HG02759 (cell line): ENCODE results near the gene DDRGK1.
A peak's percentile ranks its signal among the peaks of the same experiment; 100 is the strongest.
"Not testable (repeated sequence)": the region's sequence is repeated elsewhere in the genome, so short reads cannot be mapped to it uniquely, and the experiment has no call there.

Experiments used
- ATAC-seq: cut with Tn5 transposase; IDR thresholded peaks from one replicate; pipeline ENCODE4 v1.9.1; 2021; ENCODE audit warnings: mild to moderate bottlenecking, moderate library complexity; ENCODE audit not compliant: unreplicated experiment

Gene DDRGK1

DNA sequence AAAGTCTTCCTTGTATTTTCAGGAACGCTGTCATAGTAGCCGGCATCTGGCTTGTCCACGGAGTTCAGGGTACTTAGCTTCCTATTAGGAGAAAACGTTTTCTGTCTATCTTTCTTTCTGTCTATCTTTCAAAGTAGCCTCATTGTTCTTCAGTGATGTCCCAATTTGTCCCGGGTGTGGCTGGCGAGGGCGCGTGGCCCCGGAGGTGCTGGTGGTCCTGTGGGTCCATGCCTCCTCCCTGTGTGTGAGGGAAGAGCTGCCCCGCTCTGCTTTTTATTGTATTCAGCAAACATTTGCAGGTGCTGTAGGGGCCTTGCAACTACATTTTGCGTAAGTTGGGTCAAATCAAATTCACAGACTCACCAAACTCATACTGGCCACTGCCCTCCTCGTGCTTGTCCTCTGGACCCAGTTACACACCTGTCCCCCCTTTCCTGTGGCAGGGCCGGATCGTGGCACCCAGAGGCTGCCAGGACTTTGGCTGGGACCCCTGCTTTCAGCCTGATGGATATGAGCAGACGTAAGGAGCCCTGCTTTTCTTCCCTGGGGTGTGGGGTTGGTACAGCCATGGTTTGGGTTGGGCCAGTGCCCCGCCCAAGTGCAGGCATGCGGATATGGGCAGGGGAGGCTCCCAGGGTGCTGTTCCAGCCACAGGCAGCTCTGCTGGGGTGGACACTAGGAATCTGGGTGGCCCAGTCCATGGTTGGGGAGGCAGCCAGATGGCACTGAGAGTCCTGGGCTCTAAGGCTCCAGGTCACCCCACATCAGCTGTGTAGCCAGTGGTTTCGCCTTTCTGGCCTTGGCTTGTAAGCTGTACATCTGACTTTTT, 17.1 kb upstream of the DDRGK1 start:
- no peak for ATAC-seq

- no peak for ATAC-seq
Measured at GRCh38 chr20:3218307-3218988, 14.0 kb upstream of the DDRGK1 start.

GRCh38 chr20:3215359-3215917, 11.0 kb upstream of the DDRGK1 start:
- ATAC-seq: not testable (repeated sequence)

GRCh38 chr20:3213226-3213625, 8.7 kb upstream of the DDRGK1 start:
- no peak for ATAC-seq

DNA sequence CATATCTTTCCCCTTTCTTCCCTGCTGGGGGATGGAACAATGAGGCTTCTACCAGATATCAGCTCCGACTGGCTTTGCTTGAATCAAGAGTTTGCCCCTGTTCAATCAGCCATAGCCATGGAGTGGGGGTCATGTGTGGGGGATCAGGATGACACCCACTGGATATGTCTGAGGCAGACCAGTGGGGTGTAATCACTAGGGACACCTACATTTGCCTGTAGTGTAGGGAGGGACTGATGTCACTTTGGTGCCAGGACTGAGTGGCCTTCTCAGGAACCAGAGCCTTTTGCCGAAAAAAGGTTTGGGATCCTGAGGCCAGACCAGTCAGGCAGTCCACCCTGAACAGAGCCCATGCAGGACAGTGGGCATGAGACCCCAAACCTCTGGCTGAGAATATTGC, 5.9 kb upstream of the DDRGK1 start:
- no peak for ATAC-seq

GRCh38 chr20:3209946-3210317, 5.5 kb upstream of the DDRGK1 start:
- ATAC-seq: peak; percentile 4

- ATAC-seq: peak; percentile 57
Measured at GRCh38 chr20:3209257-3209945, 4.9 kb upstream of the DDRGK1 start, which contains the start of gene ITPA. Gene ITPA, plus strand, starts transcription at chr20:3209498. Its CDS starts 54 bp downstream, at chr20:3209552.

DNA sequence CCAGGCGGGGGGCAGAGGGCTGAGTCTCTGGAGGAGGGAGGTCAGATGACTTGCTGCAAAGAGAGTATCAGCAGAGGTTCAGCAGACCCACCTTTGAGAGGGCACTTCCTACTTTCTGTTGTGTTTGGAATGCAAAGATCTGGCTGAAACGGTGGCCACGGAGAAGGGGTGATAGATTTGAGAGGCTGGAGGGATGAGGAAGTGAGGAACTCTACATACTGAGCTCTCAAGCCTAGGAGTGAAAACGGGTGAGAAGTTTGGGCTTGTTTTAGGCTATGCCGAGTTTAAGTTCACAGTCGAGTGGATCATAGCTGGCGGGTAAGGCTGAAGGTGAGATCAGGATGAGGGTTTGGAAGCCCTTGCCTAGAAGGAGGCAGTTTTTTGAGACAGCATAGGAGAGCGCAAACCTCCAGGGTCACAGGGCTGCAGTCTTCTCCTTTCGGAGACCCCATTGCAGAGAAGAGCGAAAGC, 4.3 kb upstream of the DDRGK1 start:
- ATAC-seq: no peak

GRCh38 chr20:3203315-3204123, 963 bp downstream of the DDRGK1 start:
- peak; percentile 25 for ATAC-seq

DNA sequence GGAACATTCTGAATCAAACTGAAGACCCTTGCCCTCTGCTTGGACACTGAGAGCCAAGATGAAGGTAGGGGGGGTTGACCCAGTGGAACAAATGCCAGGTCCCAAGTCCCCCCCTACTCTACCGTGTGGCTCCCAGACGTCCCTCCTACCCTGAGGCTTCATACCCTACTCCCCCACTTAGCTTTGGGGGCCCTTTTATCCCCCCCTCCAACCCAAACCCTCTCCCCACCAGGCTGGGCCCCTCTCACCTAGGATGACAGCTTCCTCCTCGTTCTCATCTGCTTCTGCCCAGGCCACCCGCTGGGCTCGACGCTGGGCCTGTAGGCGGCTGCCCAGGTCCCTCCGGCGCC, 1.5 kb downstream of the DDRGK1 start:
- no peak for ATAC-seq

- no peak for ATAC-seq
Measured at GRCh38 chr20:3199976-3200755, 4.3 kb downstream of the DDRGK1 start.

GRCh38 chr20:3199206-3199605, 5.3 kb downstream of the DDRGK1 start:
- ATAC-seq: no peak

DNA sequence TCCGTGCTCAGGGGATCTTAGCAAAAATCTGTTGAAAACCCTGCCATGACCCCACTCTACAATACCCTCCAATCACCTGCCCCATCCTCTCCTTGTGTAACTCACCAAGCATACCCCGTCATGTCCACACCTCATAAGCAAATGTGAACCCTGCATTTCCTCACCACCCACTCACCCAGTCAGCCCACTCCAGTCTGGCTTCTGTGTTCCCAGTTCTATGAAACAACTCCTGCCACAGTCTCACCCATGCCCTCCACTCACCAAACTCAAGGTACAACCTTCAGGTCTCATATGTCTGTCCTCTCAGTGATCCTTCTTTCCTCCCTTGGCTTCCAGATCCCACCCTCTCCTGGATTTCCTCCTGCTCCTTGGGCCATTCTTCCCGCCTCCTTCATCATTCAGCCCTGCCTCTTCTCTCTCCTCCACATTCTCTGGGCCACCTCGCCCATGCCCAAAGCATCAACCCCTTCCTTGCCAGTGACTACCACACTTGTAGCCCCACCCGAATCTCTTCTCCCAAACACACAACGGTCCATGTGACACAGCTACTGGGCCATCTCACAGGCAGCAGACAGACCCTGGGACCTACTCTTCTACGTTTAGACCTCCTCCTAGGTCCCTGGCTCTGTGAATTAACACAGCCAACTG, 8.8 kb downstream of the DDRGK1 start:
- ATAC-seq: no peak

- no peak for ATAC-seq
Measured at GRCh38 chr20:3194617-3195280, 9.7 kb downstream of the DDRGK1 start.

GRCh38 chr20:3193806-3194616, 10.5 kb downstream of the DDRGK1 start:
- ATAC-seq: no peak

DNA sequence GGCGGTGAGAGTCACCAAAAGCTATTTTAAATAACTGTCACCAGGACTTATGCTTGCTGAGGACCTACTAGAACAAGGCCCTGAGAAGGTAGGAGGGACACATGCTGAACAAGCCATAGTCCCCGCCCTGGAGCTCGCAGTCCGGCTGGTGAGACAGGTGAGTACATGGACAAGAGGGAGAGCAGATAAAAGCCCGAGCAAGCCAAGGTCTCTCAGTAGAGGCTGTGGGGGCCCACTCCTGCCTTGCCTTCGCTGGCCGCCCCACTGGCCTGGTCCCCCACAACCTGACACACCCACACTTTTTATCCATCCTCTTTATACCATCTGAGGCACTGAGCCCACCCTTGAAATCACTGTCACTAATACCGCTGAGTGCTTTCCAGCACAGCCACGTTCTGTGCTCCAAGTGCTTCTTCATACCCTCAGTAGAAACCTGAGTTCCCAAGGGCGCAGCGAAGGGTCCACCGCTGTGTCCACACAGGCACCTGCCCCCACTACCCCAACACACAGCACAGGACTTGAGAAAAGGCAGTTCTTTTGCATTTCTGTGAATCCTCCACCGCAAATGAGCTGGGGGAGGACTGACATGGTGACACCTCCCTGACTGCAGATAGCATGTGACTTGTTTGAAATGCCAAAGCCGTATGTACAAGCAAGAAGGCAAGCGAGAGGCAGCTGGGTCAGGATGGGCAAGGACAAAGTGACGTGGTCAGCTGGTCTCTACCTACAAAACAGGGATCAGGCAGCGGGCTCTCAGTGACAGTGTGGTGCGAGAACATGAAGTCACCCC, 12.1 kb downstream of the DDRGK1 start:
- no peak for ATAC-seq

DNA sequence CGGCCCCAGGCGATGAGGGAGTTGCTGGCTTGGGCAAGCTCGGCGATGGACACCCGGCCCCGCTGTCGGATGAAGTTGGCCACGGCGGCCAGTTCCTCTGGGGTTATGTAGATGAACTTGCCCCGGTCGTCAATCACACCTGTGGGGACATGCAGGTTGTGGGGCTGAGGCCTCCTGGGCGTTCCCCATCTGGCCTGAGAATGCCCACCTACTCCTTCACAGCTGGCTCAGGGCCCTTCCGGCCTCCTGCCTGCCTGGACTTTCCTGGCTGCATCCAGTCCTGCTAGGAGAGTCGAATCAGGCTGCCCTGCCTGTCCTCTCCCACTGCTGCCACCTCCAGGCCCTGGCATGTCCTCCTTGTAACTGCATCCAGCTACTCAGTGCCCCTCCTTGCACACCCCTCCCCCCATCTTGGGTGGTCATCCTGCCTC, 13.8 kb downstream of the DDRGK1 start:
- no peak for ATAC-seq
